ENCODE data around the gene TMEM14A.

DNA sequence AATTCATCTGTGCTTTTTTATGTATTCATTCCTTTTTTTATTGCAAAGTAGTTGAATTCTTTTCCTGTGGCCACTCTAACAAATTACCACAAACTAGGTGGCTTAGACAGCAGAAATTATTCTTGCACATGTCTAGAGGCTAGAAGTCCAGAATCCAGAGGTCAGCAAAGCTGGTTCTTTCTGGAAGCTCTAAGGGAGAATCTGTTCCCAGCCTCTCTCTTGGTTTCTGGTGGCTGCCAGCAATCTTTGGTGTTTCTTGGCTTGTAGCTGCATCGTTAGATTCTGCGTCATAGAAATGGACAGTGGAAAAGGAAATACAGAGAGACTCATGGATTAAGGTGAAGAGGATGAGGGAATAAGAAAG lies 53.1 kb downstream of the TMEM14A start:
- TF ChIP-seq POLR2A (IDR thresholded peaks at IDR 0.05; ENCODE audit: control extremely low read depth in 1 of 2, low read depth in 2 of 2, low read length in 2 of 2) (no peak), HDAC2 (IDR thresholded peaks at IDR 0.05; ENCODE audit: borderline replicate concordance in 1 of 2, low read depth in 2 of 2, low read length in 2 of 2) (no peak), SIN3A (conservative IDR thresholded peaks at IDR 0.05 in 1 of 2, IDR thresholded peaks at IDR 0.05 in 1 of 2; ENCODE audit: low read depth in 1 of 2, low read length in 2 of 2) (no peak), SUZ12 (IDR thresholded peaks at IDR 0.05; ENCODE audit: low read length) (no peak), YY1 (IDR thresholded peaks at IDR 0.05; ENCODE audit: low read depth, low read length) (no peak), SRF (IDR thresholded peaks at IDR 0.05; ENCODE audit: low read depth, low read length) (no peak)
- TF ChIP-seq, protein P1, sequence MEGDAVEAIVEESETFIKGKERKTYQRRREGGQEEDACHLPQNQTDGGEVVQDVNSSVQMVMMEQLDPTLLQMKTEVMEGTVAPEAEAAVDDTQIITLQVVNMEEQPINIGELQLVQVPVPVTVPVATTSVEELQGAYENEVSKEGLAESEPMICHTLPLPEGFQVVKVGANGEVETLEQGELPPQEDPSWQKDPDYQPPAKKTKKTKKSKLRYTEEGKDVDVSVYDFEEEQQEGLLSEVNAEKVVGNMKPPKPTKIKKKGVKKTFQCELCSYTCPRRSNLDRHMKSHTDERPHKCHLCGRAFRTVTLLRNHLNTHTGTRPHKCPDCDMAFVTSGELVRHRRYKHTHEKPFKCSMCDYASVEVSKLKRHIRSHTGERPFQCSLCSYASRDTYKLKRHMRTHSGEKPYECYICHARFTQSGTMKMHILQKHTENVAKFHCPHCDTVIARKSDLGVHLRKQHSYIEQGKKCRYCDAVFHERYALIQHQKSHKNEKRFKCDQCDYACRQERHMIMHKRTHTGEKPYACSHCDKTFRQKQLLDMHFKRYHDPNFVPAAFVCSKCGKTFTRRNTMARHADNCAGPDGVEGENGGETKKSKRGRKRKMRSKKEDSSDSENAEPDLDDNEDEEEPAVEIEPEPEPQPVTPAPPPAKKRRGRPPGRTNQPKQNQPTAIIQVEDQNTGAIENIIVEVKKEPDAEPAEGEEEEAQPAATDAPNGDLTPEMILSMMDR (IDR thresholded peaks at IDR 0.05; ENCODE audit: control extremely low read depth in 1 of 3, insufficient read depth in 1 of 3, low read depth in 1 of 3, low read length in 3 of 3) = no peak
